ENCODE results near the gene ST14. TPM values are rescaled to one million over a fixed set of nuclear protein-coding genes. Genes with fewer than 3 reads are reported as not detected.

ST14 gene
- total RNA-seq, 4 donors from 2014 or later, result 335 to 641 (median 446) TPM

DNA sequence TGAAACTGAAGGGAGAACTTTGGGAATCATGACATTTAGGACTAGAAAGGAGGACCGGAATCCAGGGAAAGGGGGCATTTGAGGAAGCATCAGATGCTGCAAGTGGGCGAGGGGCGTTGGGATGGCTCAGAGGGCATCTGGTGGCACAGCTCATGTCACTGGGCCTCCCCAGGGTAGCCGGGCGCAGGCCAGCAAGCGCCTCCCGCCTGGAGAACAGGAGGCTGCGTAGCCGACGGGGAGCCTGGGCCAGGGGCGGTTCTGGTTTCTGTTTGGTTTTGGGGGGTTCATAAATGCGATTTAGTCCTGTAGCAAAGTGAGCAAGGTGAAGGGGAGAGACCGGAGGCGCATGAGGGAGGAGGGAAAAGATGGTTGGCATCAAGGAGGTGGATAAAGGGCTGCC, 443 bp upstream of the ST14 start:
- H3K36me3 ChIP-seq, result no peaks in the 10 kb centered on the region
- H3K27ac ChIP-seq, result peak overlapping the region in 3 of 4 donors; percentile 92 to 96 (median 94)
- no peak for DNase-seq
- intact Hi-C loops (cut with DNase I; ENCODE audit: low total_unique reads), result no loop called here
- H3K9me3 ChIP-seq, result no peaks in the 10 kb centered on the region
- peak overlapping the region in 3 of 4 donors; percentile 63 to 88 (median 79) for H3K4me3 ChIP-seq
- 40 to 61% methylated on average over 7 to 14 of the region's 14 CpGs for WGBS, 2 donors (ENCODE audit: low coverage in 1 of 2)
- peaks cover 0 to 55% (median 40%) of the 10 kb centered on the region in 4 donors for H3K4me1 ChIP-seq
- in situ Hi-C loops (cut with MboI; ENCODE audit: low pct_ligation_motif_present in 1 of 4, low pct_unique_long_range_greater_than_20kb in 1 of 4, low sequenced_read_pairs in 3 of 4), result no loop called here
- H3K27me3 ChIP-seq, result peaks cover 15% of the 10 kb centered on the region
- TF ChIP-seq, protein P1, sequence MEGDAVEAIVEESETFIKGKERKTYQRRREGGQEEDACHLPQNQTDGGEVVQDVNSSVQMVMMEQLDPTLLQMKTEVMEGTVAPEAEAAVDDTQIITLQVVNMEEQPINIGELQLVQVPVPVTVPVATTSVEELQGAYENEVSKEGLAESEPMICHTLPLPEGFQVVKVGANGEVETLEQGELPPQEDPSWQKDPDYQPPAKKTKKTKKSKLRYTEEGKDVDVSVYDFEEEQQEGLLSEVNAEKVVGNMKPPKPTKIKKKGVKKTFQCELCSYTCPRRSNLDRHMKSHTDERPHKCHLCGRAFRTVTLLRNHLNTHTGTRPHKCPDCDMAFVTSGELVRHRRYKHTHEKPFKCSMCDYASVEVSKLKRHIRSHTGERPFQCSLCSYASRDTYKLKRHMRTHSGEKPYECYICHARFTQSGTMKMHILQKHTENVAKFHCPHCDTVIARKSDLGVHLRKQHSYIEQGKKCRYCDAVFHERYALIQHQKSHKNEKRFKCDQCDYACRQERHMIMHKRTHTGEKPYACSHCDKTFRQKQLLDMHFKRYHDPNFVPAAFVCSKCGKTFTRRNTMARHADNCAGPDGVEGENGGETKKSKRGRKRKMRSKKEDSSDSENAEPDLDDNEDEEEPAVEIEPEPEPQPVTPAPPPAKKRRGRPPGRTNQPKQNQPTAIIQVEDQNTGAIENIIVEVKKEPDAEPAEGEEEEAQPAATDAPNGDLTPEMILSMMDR (IDR thresholded peaks at IDR 0.05), result no peak
- no peak for TF ChIP-seq POLR2A (IDR thresholded peaks at IDR 0.05)
- no peak for TF ChIP-seq EP300 (IDR thresholded peaks at IDR 0.05; ENCODE audit: low read depth)
- TF ChIP-seq POLR2AphosphoS5 (IDR thresholded peaks at IDR 0.05), result no peak

DNA sequence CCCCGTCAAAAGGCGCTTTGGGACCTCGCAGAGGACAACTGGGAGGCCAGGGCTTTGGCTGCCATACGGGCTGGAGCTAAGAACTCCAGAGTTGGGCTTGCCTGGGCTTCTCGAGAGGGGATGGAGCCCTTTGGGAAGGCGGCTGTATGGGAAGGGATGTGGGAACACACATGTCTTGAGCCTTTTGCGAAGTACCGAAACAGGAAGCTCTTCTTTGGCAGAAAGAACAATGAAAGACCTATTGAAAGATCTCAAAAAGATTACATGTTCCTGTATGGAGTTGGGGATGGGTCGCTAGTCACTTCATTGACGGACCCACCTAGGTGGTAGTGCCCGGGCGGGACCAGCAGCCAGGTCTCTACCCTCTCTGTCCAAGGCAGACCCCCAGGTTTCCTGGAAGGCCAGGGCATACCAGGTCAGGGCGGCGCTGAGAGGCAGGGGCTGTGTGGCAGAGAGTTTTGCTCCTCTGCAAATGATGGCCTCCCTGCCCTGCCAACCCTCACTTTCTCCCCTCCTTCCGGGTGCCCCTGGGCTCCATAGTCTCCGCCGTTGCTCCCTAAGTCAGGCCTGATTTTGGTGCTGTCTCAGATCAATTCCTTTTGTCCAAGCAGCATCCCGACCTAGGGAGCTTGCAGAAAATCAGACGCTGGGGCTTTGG, 1.0 kb downstream of the ST14 start:
- TF ChIP-seq, protein P1 (IDR thresholded peaks at IDR 0.05), result no peak
- TF ChIP-seq POLR2A (IDR thresholded peaks at IDR 0.05), result no peak
- TF ChIP-seq POLR2AphosphoS5 (IDR thresholded peaks at IDR 0.05), result no peak
- TF ChIP-seq EP300 (IDR thresholded peaks at IDR 0.05; ENCODE audit: low read depth), result no peak

DNA sequence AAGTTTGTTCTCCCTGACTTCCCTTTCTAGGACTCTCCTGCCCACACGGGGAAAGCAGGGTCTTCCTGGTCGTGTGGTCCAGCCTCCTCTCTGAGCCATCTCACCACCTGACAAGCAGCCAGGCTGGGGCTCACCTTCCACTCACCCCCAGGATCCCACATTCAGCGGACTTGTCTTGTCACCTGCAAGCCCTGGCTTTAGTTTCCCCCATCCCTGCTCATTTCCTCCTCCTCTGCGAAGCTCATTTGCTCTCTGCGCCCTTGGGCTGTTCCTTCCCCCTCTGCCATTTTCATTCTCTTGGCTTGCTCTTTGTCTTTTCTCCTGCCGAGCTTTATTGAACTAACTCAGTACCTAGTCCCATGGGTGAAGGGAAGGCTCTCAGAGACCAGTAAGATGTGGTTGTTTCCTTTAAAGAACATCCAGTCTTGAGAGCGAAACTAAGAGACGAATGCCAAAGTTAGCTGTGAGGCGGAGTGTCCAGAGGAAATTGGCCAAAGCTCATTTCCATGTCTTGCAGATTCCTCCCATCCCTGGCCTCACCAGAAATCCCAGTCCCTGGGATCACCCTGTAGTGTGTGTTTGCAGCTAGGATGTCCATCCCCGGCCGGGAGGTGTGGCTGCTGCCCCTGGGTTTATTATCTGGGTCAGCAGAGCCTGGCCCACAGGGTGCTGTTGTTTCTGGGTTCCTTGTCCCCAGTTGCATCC, 2.0 kb downstream of the ST14 start:
- Histone ChIP-seq H3K9me3 (no peaks in the 10 kb centered on the region), H3K4me1 (peaks cover 0 to 69% (median 54%) of the 10 kb centered on the region in 4 donors), H3K27ac (peak overlapping the region; percentile 84 to 96 (median 93)), H3K27me3 (peaks cover 15% of the 10 kb centered on the region), H3K4me3 (peak overlapping the region in 3 of 4 donors; percentile 63 to 88 (median 79)), H3K36me3 (no peaks in the 10 kb centered on the region)
- WGBS, 2 donors (ENCODE audit: low coverage in 1 of 2), result 33 to 40% methylated on average over 4 to 11 of the region's 11 CpGs
- intact Hi-C loops (cut with DNase I; ENCODE audit: low total_unique reads) (no loop called here), in situ Hi-C loops (cut with MboI; ENCODE audit: low pct_ligation_motif_present in 1 of 4, low pct_unique_long_range_greater_than_20kb in 1 of 4, low sequenced_read_pairs in 3 of 4) (no loop called here)
- DNase-seq, result no peak
- TF ChIP-seq EP300 (IDR thresholded peaks at IDR 0.05; ENCODE audit: low read depth), result no peak
- TF ChIP-seq, protein P1 (IDR thresholded peaks at IDR 0.05), result no peak
- no peak for TF ChIP-seq POLR2AphosphoS5 (IDR thresholded peaks at IDR 0.05)
- no peak for TF ChIP-seq POLR2A (IDR thresholded peaks at IDR 0.05)

More for the DNA sequence above, 1.0 kb downstream of the ST14 start:
- 27 to 43% methylated on average over 12 to 19 of the region's 19 CpGs for WGBS, 2 donors (ENCODE audit: low coverage in 1 of 2)
- no peaks in the 10 kb centered on the region for H3K9me3 ChIP-seq
- H3K27me3 ChIP-seq, result peaks cover 15% of the 10 kb centered on the region
- in situ Hi-C loops (cut with MboI; ENCODE audit: low pct_ligation_motif_present in 1 of 4, low pct_unique_long_range_greater_than_20kb in 1 of 4, low sequenced_read_pairs in 3 of 4), result no loop called here
- H3K36me3 ChIP-seq, result no peaks in the 10 kb centered on the region
- no peak for DNase-seq
- peak overlapping the region; percentile 84 to 96 (median 93) for H3K27ac ChIP-seq
- peak overlapping the region; percentile 42 to 88 (median 71) for H3K4me3 ChIP-seq
- H3K4me1 ChIP-seq, result peaks cover 0 to 70% (median 55%) of the 10 kb centered on the region in 4 donors
- intact Hi-C loops (cut with DNase I; ENCODE audit: low total_unique reads), result no loop called here

DNA sequence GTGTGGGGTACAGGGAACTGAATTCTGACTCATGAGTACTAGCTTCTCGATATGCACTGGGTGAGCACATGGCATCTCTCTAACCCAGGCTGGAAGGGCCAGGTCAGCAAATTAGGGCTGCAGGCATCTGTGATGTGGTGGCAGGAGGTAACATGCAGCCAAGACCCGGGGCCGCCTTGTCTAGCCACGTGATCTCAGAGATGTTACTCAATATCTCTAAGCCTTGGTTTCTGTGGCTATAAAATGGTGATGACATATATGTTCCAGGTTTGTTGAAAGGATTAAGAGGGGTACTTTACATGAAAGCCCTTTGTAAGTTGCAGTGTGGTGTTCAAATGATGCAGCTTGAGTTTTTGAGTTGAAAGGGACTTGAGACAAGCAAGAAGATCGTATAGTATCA, 3.2 kb downstream of the ST14 start:
- peaks cover 15% of the 10 kb centered on the region for H3K27me3 ChIP-seq
- DNase-seq, result peak; percentile 68

More for the DNA sequence above, 3.2 kb downstream of the ST14 start:
- no peaks in the 10 kb centered on the region for H3K36me3 ChIP-seq
- intact Hi-C loops (cut with DNase I; ENCODE audit: low total_unique reads), result no loop called here
- in situ Hi-C loops (cut with MboI; ENCODE audit: low pct_ligation_motif_present in 1 of 4, low pct_unique_long_range_greater_than_20kb in 1 of 4, low sequenced_read_pairs in 3 of 4), result no loop called here
- H3K9me3 ChIP-seq, result no peaks in the 10 kb centered on the region
- 41% methylated on average over 5 of the region's 5 CpGs; no CpG with 5 or more reads in 1 of the 2 donors for WGBS, 2 donors (ENCODE audit: low coverage in 1 of 2)
- H3K4me1 ChIP-seq, result peaks cover 4 to 74% (median 62%) of the 10 kb centered on the region in 4 donors
- peak overlapping the region in 1 of 4 donors; percentile 79 for H3K4me3 ChIP-seq
- peak overlapping the region; percentile 84 to 96 (median 93) for H3K27ac ChIP-seq
- TF ChIP-seq EP300 (IDR thresholded peaks at IDR 0.05; ENCODE audit: low read depth) (no peak), POLR2AphosphoS5 (IDR thresholded peaks at IDR 0.05) (peak in 1 of 3 donors; percentile 51)
